ENCODE data around the gene SORCS3. TPM values are rescaled to one million over a fixed set of nuclear protein-coding genes. Genes with fewer than 3 reads are reported as not detected.

SORCS3 gene
- polyA plus RNA-seq, 3 donors: not detected

DNA sequence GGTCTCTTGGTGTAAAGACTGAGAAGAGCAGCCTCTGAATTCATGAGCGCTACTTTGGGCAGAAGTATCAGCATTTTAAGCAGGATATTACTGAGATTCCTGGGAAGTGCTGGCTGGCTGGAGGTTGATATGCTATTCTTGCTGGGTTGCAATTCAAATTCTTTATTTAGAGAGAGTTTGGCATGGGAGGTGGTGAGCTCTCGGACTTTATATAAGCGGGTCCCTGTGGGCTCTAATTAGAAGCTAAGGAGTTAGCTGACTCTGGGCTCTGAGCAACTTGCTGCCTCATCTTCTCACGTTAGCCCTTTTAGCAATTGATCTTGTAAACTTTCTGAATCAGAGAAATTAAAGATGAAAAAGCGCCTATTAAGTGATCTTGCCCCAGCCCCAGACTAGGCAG lies 430.9 kb downstream of the SORCS3 start:
- Histone ChIP-seq H3K4me2 (replicated peaks; ENCODE audit: extremely low read depth, low read length, poor library complexity, severe bottlenecking) (no peak overlapping the region), H2AFZ (ENCODE audit: insufficient read depth, low read depth, low read length, poor library complexity, severe bottlenecking) (no peak overlapping the region), H3K9me3 (replicated peaks in 1 of 2; ENCODE audit: control insufficient read depth in 1 of 2, insufficient read depth in 1 of 2, low read length in 2 of 2) (no peaks in the 10 kb centered on the region), H3K27ac (ENCODE audit: low read depth in 1 of 2, low read length in 2 of 2) (no peak overlapping the region), H3K4me1 (ENCODE audit: control insufficient read depth in 1 of 2, insufficient read depth in 2 of 2, low read length in 2 of 2) (no peaks in the 10 kb centered on the region), H3K4me3 (replicated peaks in 1 of 3; ENCODE audit: low read depth in 2 of 3, low read length in 3 of 3) (no peak overlapping the region), H4K20me1 (ENCODE audit: insufficient read depth, low read length) (no peaks in the 10 kb centered on the region), H3K9ac (ENCODE audit: insufficient read depth, low read length, poor library complexity, severe bottlenecking) (no peak overlapping the region), H3K27me3 (ENCODE audit: control insufficient read depth in 2 of 2, insufficient read depth in 2 of 2, low read length in 2 of 2) (no peaks in the 10 kb centered on the region), H3K36me3 (replicated peaks in 1 of 2; ENCODE audit: control insufficient read depth in 1 of 2, insufficient read depth in 2 of 2, low read length in 2 of 2) (no peaks in the 10 kb centered on the region), H3K79me2 (ENCODE audit: insufficient read depth, low read length) (no peaks in the 10 kb centered on the region)
- H3K27ac Mint-ChIP-seq: no peak overlapping the region
- TF ChIP-seq, protein P1, sequence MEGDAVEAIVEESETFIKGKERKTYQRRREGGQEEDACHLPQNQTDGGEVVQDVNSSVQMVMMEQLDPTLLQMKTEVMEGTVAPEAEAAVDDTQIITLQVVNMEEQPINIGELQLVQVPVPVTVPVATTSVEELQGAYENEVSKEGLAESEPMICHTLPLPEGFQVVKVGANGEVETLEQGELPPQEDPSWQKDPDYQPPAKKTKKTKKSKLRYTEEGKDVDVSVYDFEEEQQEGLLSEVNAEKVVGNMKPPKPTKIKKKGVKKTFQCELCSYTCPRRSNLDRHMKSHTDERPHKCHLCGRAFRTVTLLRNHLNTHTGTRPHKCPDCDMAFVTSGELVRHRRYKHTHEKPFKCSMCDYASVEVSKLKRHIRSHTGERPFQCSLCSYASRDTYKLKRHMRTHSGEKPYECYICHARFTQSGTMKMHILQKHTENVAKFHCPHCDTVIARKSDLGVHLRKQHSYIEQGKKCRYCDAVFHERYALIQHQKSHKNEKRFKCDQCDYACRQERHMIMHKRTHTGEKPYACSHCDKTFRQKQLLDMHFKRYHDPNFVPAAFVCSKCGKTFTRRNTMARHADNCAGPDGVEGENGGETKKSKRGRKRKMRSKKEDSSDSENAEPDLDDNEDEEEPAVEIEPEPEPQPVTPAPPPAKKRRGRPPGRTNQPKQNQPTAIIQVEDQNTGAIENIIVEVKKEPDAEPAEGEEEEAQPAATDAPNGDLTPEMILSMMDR (IDR thresholded peaks at IDR 0.05): no peak
- WGBS (ENCODE audit: insufficient coverage): 93% methylated on average over 3 of the region's 5 CpGs
- H3K9me3 Mint-ChIP-seq: peaks cover 0 to 2% (median 0%) of the 10 kb centered on the region in 7 donors
- no peaks in the 10 kb centered on the region for H3K36me3 Mint-ChIP-seq
- H3K27me3 Mint-ChIP-seq (ENCODE audit: low read depth in 3 of 3): peaks cover 0 to 2% (median 0%) of the 10 kb centered on the region in 3 donors
- no peak overlapping the region for H3K4me3 Mint-ChIP-seq
- intact Hi-C loops (cut with micrococcal nuclease): no loop called here
- DNase-seq: no peak
- no peaks in the 10 kb centered on the region for H3K4me1 Mint-ChIP-seq

DNA sequence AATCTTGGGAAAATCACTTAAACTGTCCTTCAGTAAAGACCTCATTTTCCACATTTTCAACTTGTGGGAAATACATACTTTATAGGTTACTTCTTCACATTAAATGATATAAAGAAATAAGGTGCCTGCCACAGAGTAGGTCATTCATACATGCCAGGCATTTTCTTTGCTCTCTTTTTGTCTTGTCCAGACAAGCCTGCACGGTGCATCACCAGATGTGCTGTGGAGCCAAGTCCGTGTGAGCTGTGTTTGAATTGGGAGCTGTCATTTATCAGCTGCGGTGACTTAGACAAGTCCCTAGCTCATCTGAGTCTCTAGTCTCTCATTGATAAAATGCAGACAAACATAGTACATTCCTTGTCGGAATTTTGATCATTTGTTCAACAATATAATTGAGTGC lies 432.9 kb downstream of the SORCS3 start:
- H3K36me3 ChIP-seq (replicated peaks in 1 of 2; ENCODE audit: control insufficient read depth in 1 of 2, insufficient read depth in 2 of 2, low read length in 2 of 2): no peaks in the 10 kb centered on the region
- TF ChIP-seq, protein P1 (IDR thresholded peaks at IDR 0.05): no peak
- H4K20me1 ChIP-seq (ENCODE audit: insufficient read depth, low read length): no peaks in the 10 kb centered on the region
- no peak overlapping the region for H2AFZ ChIP-seq (ENCODE audit: insufficient read depth, low read depth, low read length, poor library complexity, severe bottlenecking)
- Mint-ChIP-seq H3K27ac (no peak overlapping the region), H3K36me3 (no peaks in the 10 kb centered on the region), H3K4me3 (no peak overlapping the region), H3K4me1 (no peaks in the 10 kb centered on the region), H3K9me3 (peaks cover 0 to 2% (median 0%) of the 10 kb centered on the region in 7 donors), H3K27me3 (ENCODE audit: low read depth in 3 of 3) (peaks cover 0 to 2% (median 0%) of the 10 kb centered on the region in 3 donors)
- intact Hi-C loops (cut with micrococcal nuclease): no loop called here
- H3K4me3 ChIP-seq (replicated peaks in 1 of 3; ENCODE audit: low read depth in 2 of 3, low read length in 3 of 3): no peak overlapping the region
- WGBS (ENCODE audit: insufficient coverage): 100% methylated on average over 1 of the region's 4 CpGs
- H3K27ac ChIP-seq (ENCODE audit: low read depth in 1 of 2, low read length in 2 of 2): no peak overlapping the region
- H3K9ac ChIP-seq (ENCODE audit: insufficient read depth, low read length, poor library complexity, severe bottlenecking): no peak overlapping the region
- no peak overlapping the region for H3K4me2 ChIP-seq (replicated peaks; ENCODE audit: extremely low read depth, low read length, poor library complexity, severe bottlenecking)
- no peaks in the 10 kb centered on the region for H3K4me1 ChIP-seq (ENCODE audit: control insufficient read depth in 1 of 2, insufficient read depth in 2 of 2, low read length in 2 of 2)
- no peaks in the 10 kb centered on the region for H3K9me3 ChIP-seq (replicated peaks in 1 of 2; ENCODE audit: control insufficient read depth in 1 of 2, insufficient read depth in 1 of 2, low read length in 2 of 2)
- H3K27me3 ChIP-seq (ENCODE audit: control insufficient read depth in 2 of 2, insufficient read depth in 2 of 2, low read length in 2 of 2): no peaks in the 10 kb centered on the region
- no peak for DNase-seq
- H3K79me2 ChIP-seq (ENCODE audit: insufficient read depth, low read length): no peaks in the 10 kb centered on the region
